Breast epithelium (tissue), 3 donors: ENCODE results near the gene VAX1.

Source experiments
- POLR2A ChIP-seq: fragments of 450-650 bp; IDR thresholded peaks from one replicate; pipeline ENCODE4 v1.6.1; 2016; ENCODE audit warnings: antibody characterized with exemption, mild to moderate bottlenecking, moderate library complexity
- TF ChIP-seq, protein P1 (sequence below), 3 donors: fragments of 450-650 bp; IDR thresholded peaks; one replicate each; pipeline ENCODE4 v1.5.1; 2016 to 2017; ENCODE audit warnings: antibody characterized with exemption in 3 of 3, mild to moderate bottlenecking in 3 of 3, moderate library complexity in 3 of 3

DNA sequence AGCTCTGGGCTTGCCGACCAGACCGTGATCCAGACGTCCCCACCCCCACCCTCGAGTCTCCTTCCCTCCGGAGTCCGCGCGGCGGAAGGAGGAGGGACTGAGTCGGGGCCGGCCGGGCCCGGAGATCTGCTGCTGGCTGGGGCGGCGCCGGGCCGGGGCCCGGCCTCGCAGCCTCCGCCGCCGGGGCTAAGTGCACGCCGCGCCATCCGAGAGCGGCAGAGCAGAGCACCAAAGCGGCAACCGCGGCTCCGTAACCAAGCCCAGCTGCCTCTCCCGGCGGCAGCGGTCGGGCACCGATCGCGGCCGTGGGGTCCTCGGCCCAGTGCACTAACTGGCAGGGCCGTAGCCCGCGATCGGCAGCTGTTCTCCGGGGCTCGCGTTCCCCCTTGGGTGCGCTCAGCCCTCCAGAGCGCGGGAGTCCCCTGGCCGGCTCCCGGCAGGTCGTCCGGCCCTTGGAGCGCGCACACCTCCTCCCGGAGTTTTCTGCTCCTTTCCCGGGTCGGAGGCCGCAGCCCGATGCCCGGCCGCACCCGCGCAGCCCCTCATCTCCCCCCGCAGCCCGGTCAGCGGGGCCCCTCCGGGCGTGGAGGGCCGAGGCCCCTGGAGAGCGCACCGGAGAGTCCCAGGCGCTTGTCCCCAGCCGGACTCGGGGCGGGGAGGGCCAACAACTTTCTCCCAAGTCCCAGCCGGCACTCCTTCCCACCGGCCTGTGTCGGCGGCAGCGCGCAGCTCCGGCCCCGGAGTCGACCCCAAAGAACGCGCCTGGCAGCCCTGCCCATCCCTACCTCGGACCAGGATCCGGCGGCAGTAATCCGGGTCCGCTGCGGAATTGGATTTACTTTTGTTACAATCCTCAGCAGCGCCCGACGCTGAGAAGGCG, 799 bp downstream of the VAX1 start:
- TF ChIP-seq, protein P1, sequence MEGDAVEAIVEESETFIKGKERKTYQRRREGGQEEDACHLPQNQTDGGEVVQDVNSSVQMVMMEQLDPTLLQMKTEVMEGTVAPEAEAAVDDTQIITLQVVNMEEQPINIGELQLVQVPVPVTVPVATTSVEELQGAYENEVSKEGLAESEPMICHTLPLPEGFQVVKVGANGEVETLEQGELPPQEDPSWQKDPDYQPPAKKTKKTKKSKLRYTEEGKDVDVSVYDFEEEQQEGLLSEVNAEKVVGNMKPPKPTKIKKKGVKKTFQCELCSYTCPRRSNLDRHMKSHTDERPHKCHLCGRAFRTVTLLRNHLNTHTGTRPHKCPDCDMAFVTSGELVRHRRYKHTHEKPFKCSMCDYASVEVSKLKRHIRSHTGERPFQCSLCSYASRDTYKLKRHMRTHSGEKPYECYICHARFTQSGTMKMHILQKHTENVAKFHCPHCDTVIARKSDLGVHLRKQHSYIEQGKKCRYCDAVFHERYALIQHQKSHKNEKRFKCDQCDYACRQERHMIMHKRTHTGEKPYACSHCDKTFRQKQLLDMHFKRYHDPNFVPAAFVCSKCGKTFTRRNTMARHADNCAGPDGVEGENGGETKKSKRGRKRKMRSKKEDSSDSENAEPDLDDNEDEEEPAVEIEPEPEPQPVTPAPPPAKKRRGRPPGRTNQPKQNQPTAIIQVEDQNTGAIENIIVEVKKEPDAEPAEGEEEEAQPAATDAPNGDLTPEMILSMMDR (IDR thresholded peaks at IDR 0.05) = no peak
- no peak for TF ChIP-seq POLR2A
